HEK293 (cell line): ENCODE measurements around the gene MAGI1.

Source experiments
- CTCF ChIA-PET: fragments of 350-600 bp; formaldehyde crosslinking; extraction: SDS; loops from one replicate; lab custom pipeline; 2021; ENCODE audit warnings: antibody characterized with exemption; lab: Yijun Ruan, JAX
- POLR2A ChIA-PET: fragments of 300-600 bp; formaldehyde crosslinking; extraction: SDS; loops from one replicate; lab custom pipeline; 2020; ENCODE audit warnings: antibody characterized with exemption, inconsistent platforms; lab: Yijun Ruan, JAX
- H3K27ac ChIP-seq: fragments of 200-500 bp; sonication (Bioruptor generic); 2 replicates; pipeline ENCODE4 v1.5.1; 2014; ENCODE audit warnings: low read depth, low read length, control low read depth, inconsistent platforms; ENCODE audit errors: extremely low read depth
- H3K36me3 ChIP-seq, 2 experiments: fragments of 200-500 bp in 1 of 2; sonication (Bioruptor generic) in 1 of 2; 1 replicate in 1 of 2; 2 replicates in 1 of 2; pipeline ENCODE4 v1.5.1; 2014 to 2017; ENCODE audit warnings: inconsistent platforms in 2 of 2, low read length in 2 of 2; ENCODE audit not compliant: control insufficient read depth in 2 of 2, insufficient read depth in 1 of 2
- H3K4me1 ChIP-seq: fragments of 200-500 bp; sonication (Bioruptor generic); 2 replicates; pipeline ENCODE4 v1.5.1; 2014; ENCODE audit warnings: mild to moderate bottlenecking, low read length, inconsistent platforms; ENCODE audit not compliant: control insufficient read depth, insufficient read depth
- H3K4me3 ChIP-seq: 2 replicates; pipeline ENCODE4 v1.5.1; 2011; ENCODE audit warnings: low read depth, mild to moderate bottlenecking, control low read depth, low read length, moderate library complexity
- H3K9me3 ChIP-seq: fragments of 200-500 bp; sonication (Bioruptor generic); 2 replicates; pipeline ENCODE4 v1.5.1; 2014; ENCODE audit warnings: low read depth, low read length, inconsistent platforms; ENCODE audit not compliant: control insufficient read depth, insufficient read depth
- CTCF ChIP-seq: fragments of 450-650 bp; formaldehyde crosslinking; IDR thresholded peaks from 2 replicates; pipeline ENCODE4 v1.5.1; 2016; ENCODE audit warnings: missing biosample characterization, missing genetic modification characterization
- GLI2 ChIP-seq: fragments of 450-650 bp; formaldehyde crosslinking; IDR thresholded peaks from 2 replicates; pipeline ENCODE4; 2017; ENCODE audit warnings: missing biosample characterization, missing genetic modification characterization, low read depth, borderline replicate concordance
- MEIS1 ChIP-seq: sonication (generic); formaldehyde crosslinking; IDR thresholded peaks from 2 replicates; pipeline ENCODE4 v1.8.1; 2022; ENCODE audit warnings: missing genetic modification reagents, mild to moderate bottlenecking, borderline replicate concordance
- OVOL3 ChIP-seq: fragments of 450-650 bp; formaldehyde crosslinking; IDR thresholded peaks from 2 replicates; pipeline ENCODE4 v1.5.1; 2016; ENCODE audit warnings: missing biosample characterization, missing genetic modification characterization
- PRDM1 ChIP-seq: fragments of 450-650 bp; formaldehyde crosslinking; IDR thresholded peaks from 2 replicates; pipeline ENCODE4; 2016; ENCODE audit warnings: missing biosample characterization, missing genetic modification characterization
- TSHZ1 ChIP-seq: fragments of 450-650 bp; formaldehyde crosslinking; IDR thresholded peaks from 2 replicates; pipeline ENCODE4 v1.5.1; 2016; ENCODE audit warnings: missing biosample characterization, missing genetic modification characterization, borderline replicate concordance
- ZFHX2 ChIP-seq: fragments of 450-650 bp; formaldehyde crosslinking; conservative IDR thresholded peaks from 2 replicates; pipeline ENCODE4 v1.5.1; 2016; ENCODE audit warnings: missing biosample characterization, missing genetic modification characterization
- ZIC2 ChIP-seq: fragments of 450-650 bp; formaldehyde crosslinking; IDR thresholded peaks from 2 replicates; pipeline ENCODE4 v1.5.1; 2016; ENCODE audit warnings: missing biosample characterization, missing genetic modification characterization
- ZNF146 ChIP-seq: fragments of 450-650 bp; formaldehyde crosslinking; IDR thresholded peaks from 2 replicates; pipeline ENCODE4 v1.5.1; 2016; ENCODE audit warnings: missing biosample characterization, missing genetic modification characterization
- ZNF155 ChIP-seq: fragments of 450-650 bp; formaldehyde crosslinking; IDR thresholded peaks from 2 replicates; pipeline ENCODE4 v1.5.1; 2016; ENCODE audit warnings: missing biosample characterization, missing genetic modification characterization
- ZNF2 ChIP-seq: fragments of 450-650 bp; formaldehyde crosslinking; IDR thresholded peaks from 2 replicates; pipeline ENCODE4 v1.5.1; 2016; ENCODE audit warnings: missing biosample characterization, missing genetic modification characterization
- ZNF354C ChIP-seq: fragments of 450-650 bp; formaldehyde crosslinking; IDR thresholded peaks from 2 replicates; pipeline ENCODE4 v1.5.1; 2016; ENCODE audit warnings: missing biosample characterization, missing genetic modification characterization, low read depth, borderline replicate concordance
- ZNF394 ChIP-seq: fragments of 450-650 bp; formaldehyde crosslinking; IDR thresholded peaks from 2 replicates; pipeline ENCODE4 v1.5.1; 2016; ENCODE audit warnings: missing biosample characterization, missing genetic modification characterization, mild to moderate bottlenecking, moderate library complexity, borderline replicate concordance
- ZNF510 ChIP-seq: fragments of 450-650 bp; formaldehyde crosslinking; IDR thresholded peaks from 2 replicates; pipeline ENCODE4 v1.5.1; 2018; ENCODE audit warnings: mild to moderate bottlenecking, missing genetic modification characterization, missing biosample characterization; ENCODE audit not compliant: insufficient replicate concordance
- ZNF513 ChIP-seq: fragments of 450-650 bp; IDR thresholded peaks from 2 replicates; pipeline ENCODE4 v1.5.1; 2018; ENCODE audit warnings: missing biosample characterization, missing genetic modification characterization
- ZNF558 ChIP-seq: fragments of 450-650 bp; formaldehyde crosslinking; IDR thresholded peaks from 2 replicates; pipeline ENCODE4 v1.5.1; 2016; ENCODE audit warnings: missing biosample characterization, missing genetic modification characterization
- ZNF571 ChIP-seq: fragments of 450-650 bp; formaldehyde crosslinking; IDR thresholded peaks from 2 replicates; pipeline ENCODE4 v1.5.0; 2017; ENCODE audit warnings: missing biosample characterization, missing genetic modification characterization
- ZNF580 ChIP-seq: fragments of 450-650 bp; formaldehyde crosslinking; IDR thresholded peaks from 2 replicates; pipeline ENCODE4 v1.5.1; 2016; ENCODE audit warnings: missing biosample characterization, missing genetic modification characterization
- ZNF629 ChIP-seq: fragments of 450-650 bp; formaldehyde crosslinking; IDR thresholded peaks from 2 replicates; pipeline ENCODE4 v1.5.1; 2017; ENCODE audit warnings: missing biosample characterization, missing genetic modification characterization
- ZNF658 ChIP-seq: fragments of 450-650 bp; formaldehyde crosslinking; IDR thresholded peaks from 2 replicates; pipeline ENCODE4; 2016; ENCODE audit warnings: missing biosample characterization, missing genetic modification characterization
- ZNF76 ChIP-seq: fragments of 450-650 bp; formaldehyde crosslinking; IDR thresholded peaks from 2 replicates; pipeline ENCODE4; 2016; ENCODE audit warnings: low read depth, missing biosample characterization, missing genetic modification characterization, borderline replicate concordance
- ZNF768 ChIP-seq: fragments of 450-650 bp; formaldehyde crosslinking; IDR thresholded peaks from 2 replicates; pipeline ENCODE4 v1.5.1; 2018; ENCODE audit warnings: missing biosample characterization, mild to moderate bottlenecking, missing genetic modification characterization
- ZSCAN30 ChIP-seq: fragments of 450-650 bp; IDR thresholded peaks from 2 replicates; pipeline ENCODE4 v1.5.1; 2018; ENCODE audit warnings: missing biosample characterization, mild to moderate bottlenecking, missing genetic modification characterization, moderate library complexity

MAGI1 gene

GRCh38 chr3:65343736-65344135, 695.0 kb downstream of the MAGI1 start:
- no peak overlapping the region for H3K4me3 ChIP-seq
- TF ChIP-seq TSHZ1 (tag by site-specific recombination): no peak
- ChIA-PET POLR2A (no interaction called here), CTCF (no interaction called here)
- H3K9me3 ChIP-seq: no peaks in the 10 kb centered on the region
- no peaks in the 10 kb centered on the region for H3K4me1 ChIP-seq
- no peak overlapping the region for H3K27ac ChIP-seq
- no peaks in the 10 kb centered on the region for H3K36me3 ChIP-seq

GRCh38 chr3:65343026-65343425, 695.7 kb downstream of the MAGI1 start:
- TF ChIP-seq ZNF354C (tag by site-specific recombination) (no peak), ZNF558 (no peak), GLI2 (tag by site-specific recombination) (no peak), ZNF146 (tag by site-specific recombination) (no peak), ZSCAN30 (tag by site-specific recombination) (no peak), ZNF658 (tag by site-specific recombination) (no peak), ZNF629 (no peak), ZNF510 (tag by site-specific recombination) (no peak), ZFHX2 (tag by site-specific recombination) (no peak), ZNF76 (tag by site-specific recombination) (no peak), ZNF580 (tag by site-specific recombination) (no peak), ZNF155 (tag by site-specific recombination) (no peak), MEIS1 (CRISPR knock-in tag) (no peak), ZNF768 (tag by site-specific recombination) (no peak), ZNF513 (tag by site-specific recombination) (no peak), ZIC2 (tag by site-specific recombination) (no peak)
- Histone ChIP-seq H3K9me3 (no peaks in the 10 kb centered on the region), H3K4me1 (no peaks in the 10 kb centered on the region), H3K4me3 (no peak overlapping the region), H3K27ac (no peak overlapping the region), H3K36me3 (no peaks in the 10 kb centered on the region)
- ChIA-PET CTCF (interaction anchor here (1.2 kb wide), 1 partner anchor 9 kb away, joined by 3 read pairs; no protein-coding TSS in a partner anchor), POLR2A (no interaction called here)

GRCh38 chr3:65342084-65342683, 696.5 kb downstream of the MAGI1 start:
- Histone ChIP-seq H3K4me3 (no peak overlapping the region), H3K27ac (no peak overlapping the region), H3K36me3 (no peaks in the 10 kb centered on the region), H3K9me3 (no peaks in the 10 kb centered on the region), H3K4me1 (no peaks in the 10 kb centered on the region)
- ChIA-PET POLR2A (no interaction called here), CTCF (interaction anchor here (0.6 to 1.2 kb wide), 7 partner anchors 9 to 1099 kb away, joined by 3 to 4 read pairs (median 3); no protein-coding TSS in a partner anchor)
- TF ChIP-seq PRDM1 (tag by site-specific recombination): no peak
- TF ChIP-seq ZIC2 (tag by site-specific recombination): no peak
- TF ChIP-seq ZNF571 (tag by site-specific recombination): no peak
- no peak for TF ChIP-seq ZNF394 (tag by site-specific recombination)
- TF ChIP-seq CTCF: 0 out of 2 replicates have a peak, but pooled peaks have one; percentile 37
- no peak for TF ChIP-seq OVOL3 (tag by site-specific recombination)
- peak; percentile 68; the same call in 1 of the 2 replicates for TF ChIP-seq ZNF2
